ENCODE measurements around the gene CD9. TPM values are rescaled to one million over a fixed set of nuclear protein-coding genes. Genes with fewer than 3 reads are reported as not detected.

The CD9 gene
- total RNA-seq, 2 donors from 2014 or later, result 66.6 to 91.3 TPM

- H3K27me3 ChIP-seq, result no peaks in the 10 kb centered on the region
- no peak for TF ChIP-seq CTCF (IDR thresholded peaks at IDR 0.05)
- TF ChIP-seq POLR2A (IDR thresholded peaks at IDR 0.05), result no peak
- no peak overlapping the region for H3K4me3 ChIP-seq
- 83 to 90% methylated on average over 15 of the region's 15 CpGs for WGBS, 2 donors
- no peaks in the 10 kb centered on the region for H3K4me1 ChIP-seq
- H3K27ac ChIP-seq, result peak overlapping the region in 1 of 4 donors; percentile 28
- intact Hi-C loops (cut with DNase I), result no loop called here
- DNase-seq (no peak), ATAC-seq (no peak)
- H3K36me3 ChIP-seq (replicated peaks in 1 of 2; ENCODE audit: insufficient read depth in 1 of 2, low read depth in 2 of 2), result no peaks in the 10 kb centered on the region
- no peaks in the 10 kb centered on the region for H3K9me3 ChIP-seq
These were observed 28.1 kb upstream of the CD9 start for GRCh38 chr12:6172086-6172485.

- H3K27ac ChIP-seq, result no peak overlapping the region
- intact Hi-C loops (cut with DNase I), result no loop called here
- H3K27me3 ChIP-seq, result no peaks in the 10 kb centered on the region
- DNase-seq (no peak), ATAC-seq (no peak)
- H3K4me1 ChIP-seq, result no peaks in the 10 kb centered on the region
- no peak overlapping the region for H3K4me3 ChIP-seq
- no peak for TF ChIP-seq POLR2A (IDR thresholded peaks at IDR 0.05)
- TF ChIP-seq CTCF (IDR thresholded peaks at IDR 0.05), result no peak
- no peaks in the 10 kb centered on the region for H3K36me3 ChIP-seq (replicated peaks in 1 of 2; ENCODE audit: insufficient read depth in 1 of 2, low read depth in 2 of 2)
- WGBS, 2 donors, result 62 to 74% methylated on average over 4 of the region's 4 CpGs
- no peaks in the 10 kb centered on the region for H3K9me3 ChIP-seq
These were observed 27.3 kb upstream of the CD9 start for GRCh38 chr12:6172862-6173261.

GRCh38 chr12:6177642-6178358 is 22.4 kb upstream of the CD9 start:
- WGBS, 2 donors, result 77 to 78% methylated on average over 10 of the region's 10 CpGs
- TF ChIP-seq POLR2A (IDR thresholded peaks at IDR 0.05) (no peak), CTCF (IDR thresholded peaks at IDR 0.05) (no peak)
- intact Hi-C loops (cut with DNase I), result no loop called here
- no peak for DNase-seq
- ATAC-seq, result no peak
- Histone ChIP-seq H3K27ac (no peak overlapping the region), H3K9me3 (no peaks in the 10 kb centered on the region), H3K4me3 (no peak overlapping the region), H3K27me3 (no peaks in the 10 kb centered on the region), H3K36me3 (replicated peaks in 1 of 2; ENCODE audit: insufficient read depth in 1 of 2, low read depth in 2 of 2) (no peaks in the 10 kb centered on the region), H3K4me1 (peaks cover 11% of the 10 kb centered on the region)

GRCh38 chr12:6178981-6179761 is 21.0 kb upstream of the CD9 start:
- H3K4me3 ChIP-seq, result no peak overlapping the region
- no peak for DNase-seq

More at GRCh38 chr12:6178981-6179761, 21.0 kb upstream of the CD9 start:
- peak overlapping the region in 2 of 4 donors; percentile 23 for H3K27ac ChIP-seq
- H3K4me1 ChIP-seq, result peaks cover 16% of the 10 kb centered on the region
- no peaks in the 10 kb centered on the region for H3K9me3 ChIP-seq
- no peaks in the 10 kb centered on the region for H3K36me3 ChIP-seq (replicated peaks in 1 of 2; ENCODE audit: insufficient read depth in 1 of 2, low read depth in 2 of 2)
- WGBS, 2 donors, result 68 to 76% methylated on average over 10 of the region's 10 CpGs
- intact Hi-C loops (cut with DNase I), result no loop called here
- no peaks in the 10 kb centered on the region for H3K27me3 ChIP-seq
- ATAC-seq, result no peak
- no peak for TF ChIP-seq CTCF (IDR thresholded peaks at IDR 0.05)
- TF ChIP-seq POLR2A (IDR thresholded peaks at IDR 0.05), result no peak
